Psoas muscle (tissue), 8 donors: Measurements from ENCODE around the gene ABHD8. TPM values are rescaled to one million over a fixed set of nuclear protein-coding genes. Genes with fewer than 3 reads are reported as not detected.

Experiments used
- ATAC-seq, 4 donors: fragments of 200-7000 bp; cut with Tn5 transposase; one replicate each; pipeline ENCODE4 v1.9.1; 2020; ENCODE audit warnings: moderate library complexity in 3 of 4, mild to moderate bottlenecking in 2 of 4
- DNase-seq, 2 donors: peaks; one replicate each; pipeline ENCODE4 v3.0.0-alpha.2; 2020
- H3K27ac ChIP-seq: fragments of 200-600 bp; one replicate; pipeline ENCODE4 v1.8.0; 2022
- H3K27me3 ChIP-seq, 3 donors: fragments of 200-600 bp in 1 of 3; one replicate each; pipeline versions ENCODE4 v1.6.1 to v1.8.0; 2013 to 2022; ENCODE audit warnings: low read length in 2 of 3, mild to moderate bottlenecking in 2 of 3, moderate library complexity in 1 of 3; ENCODE audit not compliant: insufficient read depth in 3 of 3
- H3K36me3 ChIP-seq, 2 donors: fragments of 200-600 bp in 1 of 2; one replicate each; pipeline versions ENCODE4 v1.6.1 to v1.8.0; 2013 to 2022; ENCODE audit warnings: low read depth in 1 of 2, mild to moderate bottlenecking in 1 of 2, moderate library complexity in 1 of 2; ENCODE audit not compliant: insufficient read depth in 1 of 2
- H3K4me1 ChIP-seq: fragments of 200-600 bp; one replicate; pipeline ENCODE4 v1.8.0; 2022
- H3K4me3 ChIP-seq: fragments of 200-600 bp; one replicate; pipeline ENCODE4 v1.8.0; 2022; ENCODE audit warnings: mild to moderate bottlenecking
- H3K9me3 ChIP-seq: fragments of 200-600 bp; one replicate; pipeline ENCODE4 v1.8.0; 2022
- WGBS, 3 donors: extraction: QIAGEN DNeasy Blood & Tissue Kit; methylation state at CpG; one replicate each; pipeline versions ENCODE4 v1.1.6 to v1.1.7; 2013; 5-methylcytosine and 5-hydroxymethylcytosine counted together
- intact Hi-C, 2 donors: fragments of 100-400 bp; cut with DNase I; formaldehyde crosslinking; loops; one replicate each; pipeline versions ENCODE4 v1.11.0 to v1.14.2; 2022
- polyA plus RNA-seq, 3 donors: library from polyadenylated mRNA; stranded (reverse); fragments of 200-250 nt; gene quantifications; one replicate each; pipeline ENCODE4 v1.2.3, GENCODE V29; 2013
- total RNA-seq, 4 donors: library from RNA; stranded (reverse); fragmentation: NEBNext Ultra II Directional in 2 of 4; extraction: Animal tissue kit (Norgen Biotek cat#: 25700) in 2 of 4; gene quantifications; one replicate each; pipeline versions ENCODE4 v1.2.1 to v1.2.4, GENCODE V29; 2021 to 2023
- TF ChIP-seq, protein P1 (sequence below): fragments of 200-600 bp; IDR thresholded peaks from one replicate; pipeline ENCODE4 v1.8.0; 2022; ENCODE audit warnings: antibody characterized with exemption
- donor health status: healthy with polysubstance abuse.
- donor health status: DM: no; HTN: no; CAD: no; lungs with moderate emphysema.
- donor health status: Bipolar disorder and iron deficiency.
- donor health status: healthy.
- donor health status: DM: yes; HTN: yes; CAD: no.
- donor health status: DM: no; HTN: no; CAD: no.
- donor health status: DM: no; HTN: no; CAD: no.
- donor health status: DM: yes; HTN: yes; CAD: no.

Gene ABHD8
- total and polyA plus RNA-seq, 7 donors: 6.1 to 26.8 (median 12.3) TPM

DNA sequence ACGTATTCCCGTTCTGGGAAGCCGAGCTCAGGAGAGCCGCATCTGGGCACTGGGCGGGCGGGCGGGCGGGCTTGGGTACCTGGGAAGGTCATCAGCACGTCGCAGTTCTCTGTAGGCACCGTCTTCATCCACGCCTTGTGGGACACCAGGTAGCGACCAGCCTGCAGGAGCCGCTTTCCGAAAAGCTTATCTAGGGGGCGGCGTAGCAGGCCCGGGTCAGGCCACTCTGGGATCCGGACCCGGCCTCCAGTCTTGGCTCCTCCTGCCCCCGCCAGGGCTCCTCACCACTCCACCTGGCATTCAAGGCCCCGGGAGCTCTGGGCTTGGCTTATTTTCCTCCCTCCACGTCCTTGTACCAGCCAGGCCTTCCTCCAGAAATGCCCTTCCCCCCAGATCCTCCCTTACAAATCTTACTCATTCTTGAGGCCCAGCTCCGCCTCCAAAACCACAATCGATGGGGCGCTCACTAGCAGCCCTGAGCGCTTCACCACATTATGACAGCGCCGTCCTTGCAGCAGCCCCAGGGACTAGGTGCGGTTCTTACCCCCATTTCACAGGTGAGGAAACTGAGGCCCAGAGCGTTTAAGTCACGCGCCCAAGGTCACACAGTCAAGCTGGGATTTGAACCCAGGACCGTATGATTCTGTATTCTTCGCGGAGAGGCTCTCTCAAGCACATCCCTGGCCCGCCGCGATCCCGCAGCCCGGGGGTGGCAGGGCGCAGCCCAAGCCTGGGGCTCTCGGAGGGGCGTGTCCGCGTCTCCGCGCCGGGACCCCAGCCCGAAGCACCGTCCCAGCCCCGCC lies 30.6 kb upstream of the ABHD8 start:
- peak overlapping the region; percentile 87 for H3K4me3 ChIP-seq
- peak overlapping the region; percentile 47 for H3K27ac ChIP-seq
- intact Hi-C loops: no loop called here
- no peaks in the 10 kb centered on the region for H3K9me3 ChIP-seq
- peaks cover 24% of the 10 kb centered on the region for H3K4me1 ChIP-seq
- H3K36me3 ChIP-seq: peaks cover 0 to 36% of the 10 kb centered on the region in 2 donors
- TF ChIP-seq, protein P1, sequence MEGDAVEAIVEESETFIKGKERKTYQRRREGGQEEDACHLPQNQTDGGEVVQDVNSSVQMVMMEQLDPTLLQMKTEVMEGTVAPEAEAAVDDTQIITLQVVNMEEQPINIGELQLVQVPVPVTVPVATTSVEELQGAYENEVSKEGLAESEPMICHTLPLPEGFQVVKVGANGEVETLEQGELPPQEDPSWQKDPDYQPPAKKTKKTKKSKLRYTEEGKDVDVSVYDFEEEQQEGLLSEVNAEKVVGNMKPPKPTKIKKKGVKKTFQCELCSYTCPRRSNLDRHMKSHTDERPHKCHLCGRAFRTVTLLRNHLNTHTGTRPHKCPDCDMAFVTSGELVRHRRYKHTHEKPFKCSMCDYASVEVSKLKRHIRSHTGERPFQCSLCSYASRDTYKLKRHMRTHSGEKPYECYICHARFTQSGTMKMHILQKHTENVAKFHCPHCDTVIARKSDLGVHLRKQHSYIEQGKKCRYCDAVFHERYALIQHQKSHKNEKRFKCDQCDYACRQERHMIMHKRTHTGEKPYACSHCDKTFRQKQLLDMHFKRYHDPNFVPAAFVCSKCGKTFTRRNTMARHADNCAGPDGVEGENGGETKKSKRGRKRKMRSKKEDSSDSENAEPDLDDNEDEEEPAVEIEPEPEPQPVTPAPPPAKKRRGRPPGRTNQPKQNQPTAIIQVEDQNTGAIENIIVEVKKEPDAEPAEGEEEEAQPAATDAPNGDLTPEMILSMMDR: no peak
- ATAC-seq (no peak), DNase-seq (no peak)
- H3K27me3 ChIP-seq: no peaks in the 10 kb centered on the region
- 43 to 49% (median 44%) methylated on average over 46 to 52 of the region's 52 CpGs for WGBS, 3 donors

DNA sequence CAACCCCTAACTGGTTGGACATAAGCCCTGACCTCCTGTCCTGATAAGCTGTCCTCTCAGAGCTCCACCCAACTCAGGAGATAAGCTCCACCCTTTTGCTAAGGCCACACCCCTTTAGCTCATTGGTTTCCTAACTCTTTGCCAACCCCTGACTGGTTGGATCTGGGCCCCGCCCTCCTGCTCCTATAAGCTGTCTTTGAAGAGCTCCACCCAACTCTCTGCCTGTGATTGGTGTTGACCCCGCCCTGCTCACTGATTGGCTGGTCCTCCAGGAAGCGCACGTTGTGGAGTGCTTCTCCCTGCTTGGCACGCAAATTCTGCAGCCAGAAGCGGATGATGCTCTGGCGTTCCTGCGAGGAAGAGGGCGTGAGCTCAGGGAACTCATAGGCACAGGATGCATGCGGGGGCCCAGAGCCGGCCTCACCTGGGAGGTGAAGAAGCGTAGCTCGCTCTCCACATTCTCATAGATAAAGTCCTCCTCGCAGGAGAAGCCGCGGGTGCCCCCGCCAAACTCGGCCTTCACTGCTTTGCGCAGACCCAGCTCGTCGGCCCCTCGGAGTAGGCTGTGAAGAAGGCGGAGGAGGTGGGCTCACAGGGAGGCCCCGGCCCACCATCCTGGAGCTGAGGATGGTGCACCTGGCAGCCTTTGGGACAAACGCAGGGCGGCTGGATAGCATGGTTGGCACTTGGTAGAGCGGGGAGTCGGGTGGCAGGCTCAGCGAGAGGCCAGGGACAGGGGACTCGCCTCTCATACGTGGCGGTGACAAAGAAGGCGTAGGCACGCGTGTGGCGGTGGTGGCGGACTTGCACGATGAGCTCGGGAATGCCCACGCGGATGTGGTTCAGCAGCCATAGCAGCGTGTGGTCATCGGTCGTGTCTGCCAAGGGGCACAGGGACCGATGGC lies 29.7 kb upstream of the ABHD8 start:
- no peak for DNase-seq

DNA sequence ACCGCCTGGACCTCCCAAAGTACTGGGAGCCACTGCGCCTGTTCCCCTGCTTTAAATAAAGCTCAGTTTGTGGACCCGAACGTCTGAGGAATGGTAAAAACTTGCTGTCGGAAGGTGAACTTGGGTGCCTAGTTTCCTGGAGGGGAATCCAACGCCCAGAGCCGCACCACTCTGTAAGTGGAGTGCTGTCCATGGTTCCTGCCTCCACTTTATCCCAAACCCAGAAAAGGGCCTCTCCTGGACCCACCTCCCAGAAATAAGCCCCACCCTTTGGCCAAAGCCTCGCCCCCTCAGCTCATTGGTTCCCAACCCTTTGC lies 29.1 kb upstream of the ABHD8 start:
- intact Hi-C loops: no loop called here
- 88 to 91% (median 91%) methylated on average over 8 of the region's 8 CpGs for WGBS, 3 donors
- Histone ChIP-seq H3K27ac (no peak overlapping the region), H3K36me3 (peaks cover 0 to 32% of the 10 kb centered on the region in 2 donors), H3K9me3 (no peaks in the 10 kb centered on the region), H3K4me1 (peaks cover 16% of the 10 kb centered on the region), H3K27me3 (no peaks in the 10 kb centered on the region), H3K4me3 (no peak overlapping the region)
- TF ChIP-seq, protein P1: no peak
- DNase-seq (no peak), ATAC-seq (no peak)

More for the DNA sequence above, 29.7 kb upstream of the ABHD8 start:
- no peak overlapping the region for H3K27ac ChIP-seq
- WGBS, 3 donors: 93 to 95% (median 93%) methylated on average over 45 of the region's 45 CpGs
- no peaks in the 10 kb centered on the region for H3K9me3 ChIP-seq
- no peaks in the 10 kb centered on the region for H3K27me3 ChIP-seq
- ATAC-seq: peak in 1 of 4 donors; percentile 7
- TF ChIP-seq, protein P1: no peak
- peaks cover 0 to 29% of the 10 kb centered on the region in 2 donors for H3K36me3 ChIP-seq
- intact Hi-C loops: no loop called here
- H3K4me1 ChIP-seq: peaks cover 17% of the 10 kb centered on the region
- no peak overlapping the region for H3K4me3 ChIP-seq

DNA sequence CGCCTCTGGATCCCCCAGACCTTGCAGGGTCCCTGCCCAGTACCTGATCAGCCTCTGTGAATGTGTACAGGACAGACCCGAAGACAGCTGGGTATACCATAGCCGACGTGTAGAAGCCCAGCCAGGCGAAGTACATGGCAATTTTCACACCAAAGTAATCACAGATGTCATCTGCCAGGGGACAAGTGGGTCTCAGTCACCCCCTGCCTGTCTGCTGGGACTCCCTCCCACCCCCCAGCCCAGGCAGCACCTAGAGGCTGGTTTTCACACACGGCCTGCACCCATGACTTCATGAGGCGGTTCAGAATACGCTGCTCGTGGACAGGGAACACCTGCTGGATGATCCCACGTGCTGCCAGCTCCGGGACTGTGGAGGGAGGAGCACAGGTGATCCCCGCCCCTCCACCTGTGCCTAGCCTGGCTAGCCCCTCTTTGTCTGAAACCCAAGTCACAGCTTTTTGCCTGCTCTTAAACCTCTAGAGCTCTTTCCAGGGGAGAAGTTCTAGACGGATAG lies 27.9 kb upstream of the ABHD8 start:
- WGBS, 3 donors: 77 to 82% (median 80%) methylated on average over 13 of the region's 13 CpGs
- intact Hi-C loops: no loop called here
- H3K36me3 ChIP-seq: peaks cover 0 to 42% of the 10 kb centered on the region in 2 donors
- no peak overlapping the region for H3K4me3 ChIP-seq
- no peak overlapping the region for H3K27ac ChIP-seq
- no peaks in the 10 kb centered on the region for H3K27me3 ChIP-seq
- ATAC-seq (no peak), DNase-seq (no peak)
- peaks cover 16% of the 10 kb centered on the region for H3K4me1 ChIP-seq
- TF ChIP-seq, protein P1: no peak
- H3K9me3 ChIP-seq: no peaks in the 10 kb centered on the region
